ENCODE measurements around the gene ARHGAP26.

The ARHGAP26 gene

DNA sequence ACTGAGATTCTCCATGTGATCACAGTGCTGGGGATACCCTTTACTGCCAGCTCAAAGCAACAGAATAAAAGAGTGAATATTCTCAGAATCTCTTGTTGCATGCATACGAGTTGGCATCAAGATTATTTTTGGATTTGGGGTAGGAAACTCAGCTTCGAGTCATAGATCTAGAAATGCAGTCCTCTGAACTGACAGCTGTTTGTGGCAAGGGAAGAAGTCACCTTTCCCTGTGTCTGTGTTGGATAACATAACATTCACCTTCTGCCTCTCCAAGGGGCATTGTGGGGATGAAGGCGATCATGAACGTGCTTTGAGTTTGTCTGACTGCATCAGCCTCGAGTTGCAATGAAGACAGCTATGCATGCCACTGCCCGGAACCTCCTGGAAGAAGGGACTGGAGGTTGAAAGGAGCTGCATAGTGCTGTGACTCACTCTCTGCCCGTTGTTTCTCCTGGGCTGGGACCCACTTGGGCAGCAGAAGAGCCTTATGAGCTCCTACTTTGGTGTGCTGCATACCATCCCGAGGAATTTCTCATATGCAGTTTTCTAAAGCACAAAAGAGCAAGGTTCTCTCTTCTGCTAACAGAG lies 231.7 kb downstream of the ARHGAP26 start:
- peak; percentile 46 for DNase-seq

- peak; percentile 84 for DNase-seq
These were observed 232.5 kb downstream of the ARHGAP26 start for GRCh38 chr5:143002459-143003327.

GRCh38 chr5:143003328-143003636 lies 233.1 kb downstream of the ARHGAP26 start:
- DNase-seq: no peak

- no peak for DNase-seq
These were observed 234.4 kb downstream of the ARHGAP26 start for GRCh38 chr5:143004361-143005145.

DNA sequence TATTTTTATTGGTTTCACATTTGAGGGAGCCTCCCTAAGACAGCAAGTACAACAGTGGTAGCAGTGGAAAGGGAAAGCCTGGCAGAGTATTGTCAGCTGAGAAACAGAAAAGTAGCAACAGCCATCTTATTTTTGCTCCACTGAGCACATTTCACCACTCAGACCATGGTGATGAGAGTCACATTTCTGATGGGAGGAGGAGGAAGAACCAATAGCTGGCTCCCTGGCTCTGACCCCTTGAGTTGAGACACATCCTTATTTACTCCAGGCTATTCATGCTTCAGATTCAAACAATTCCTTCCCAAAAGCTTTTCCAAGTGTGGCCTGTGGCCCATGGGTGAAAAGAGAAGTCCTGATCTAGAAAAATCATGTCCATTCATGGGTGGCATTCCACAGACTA lies 236.3 kb downstream of the ARHGAP26 start:
- DNase-seq: no peak

DNA sequence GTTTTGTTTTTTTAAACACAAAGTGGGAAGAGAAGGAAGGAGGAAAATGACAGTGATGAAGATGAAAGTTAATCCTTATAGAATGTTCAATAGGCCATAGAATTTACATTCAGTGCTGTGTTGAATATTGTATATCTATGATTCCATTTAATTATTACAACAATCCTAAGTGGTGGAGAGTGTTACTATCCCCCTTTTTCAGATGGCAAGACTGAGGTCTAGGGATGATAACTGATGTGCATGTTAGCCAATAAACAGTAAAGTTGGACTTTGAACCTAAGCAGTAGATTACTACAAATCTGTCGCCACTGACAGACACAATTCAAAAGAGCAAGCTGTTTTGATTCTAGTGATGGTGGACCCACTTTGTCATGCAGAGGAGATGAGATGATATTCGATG lies 237.9 kb downstream of the ARHGAP26 start:
- DNase-seq: no peak

DNA sequence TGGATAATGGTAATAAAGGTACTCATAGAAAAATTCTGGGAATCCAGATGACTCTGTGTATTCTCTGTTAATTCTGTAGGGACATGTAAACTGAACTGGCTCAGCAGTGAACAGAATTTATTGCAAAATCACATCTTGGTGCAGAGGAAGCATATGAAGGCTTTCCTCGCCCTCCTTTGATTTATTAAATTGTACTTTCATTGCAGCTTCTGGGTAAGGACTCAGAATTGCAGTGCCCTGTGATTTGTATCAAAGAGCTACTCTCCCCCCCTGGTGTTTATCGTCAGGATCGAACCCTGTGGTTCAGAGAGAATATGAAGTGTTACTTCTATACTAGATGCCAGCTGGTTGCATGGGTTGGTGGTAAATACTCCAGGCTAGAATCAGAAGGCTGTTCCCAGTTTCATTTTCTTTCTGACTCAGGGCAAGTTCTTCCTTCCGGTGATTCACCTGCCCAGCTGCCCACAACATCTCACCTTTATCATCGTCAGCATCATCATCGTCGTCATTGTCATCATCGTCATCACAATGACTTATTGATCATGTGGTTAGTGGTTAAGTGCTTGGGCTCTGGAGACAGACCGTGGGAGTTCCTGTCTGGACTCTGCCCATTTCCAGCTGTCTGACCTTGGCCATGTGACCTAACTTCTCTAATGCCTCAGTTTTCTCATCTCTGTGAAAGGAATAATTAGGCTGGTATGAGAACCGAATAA lies 238.8 kb downstream of the ARHGAP26 start:
- peak; percentile 92 for DNase-seq

DNA sequence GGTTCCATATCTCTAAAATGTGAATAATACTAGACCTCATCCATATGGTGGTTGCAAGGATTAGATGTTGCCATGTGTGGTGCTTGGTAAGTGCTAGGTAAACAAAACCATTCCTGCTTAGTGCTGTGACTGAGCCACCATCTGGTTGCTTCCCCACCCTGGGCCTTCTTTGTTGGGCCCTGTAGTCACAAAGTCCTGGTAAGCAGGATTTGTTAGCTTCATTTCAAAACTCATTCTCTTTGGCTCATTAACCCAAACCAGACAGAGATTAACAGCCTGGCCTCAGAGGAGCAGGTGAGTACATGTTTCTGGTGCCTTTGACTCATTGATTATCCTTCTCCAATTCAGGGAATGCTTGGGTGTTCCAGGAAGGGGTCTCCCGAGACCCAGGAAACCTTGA lies 240.2 kb downstream of the ARHGAP26 start:
- DNase-seq: no peak

DNA sequence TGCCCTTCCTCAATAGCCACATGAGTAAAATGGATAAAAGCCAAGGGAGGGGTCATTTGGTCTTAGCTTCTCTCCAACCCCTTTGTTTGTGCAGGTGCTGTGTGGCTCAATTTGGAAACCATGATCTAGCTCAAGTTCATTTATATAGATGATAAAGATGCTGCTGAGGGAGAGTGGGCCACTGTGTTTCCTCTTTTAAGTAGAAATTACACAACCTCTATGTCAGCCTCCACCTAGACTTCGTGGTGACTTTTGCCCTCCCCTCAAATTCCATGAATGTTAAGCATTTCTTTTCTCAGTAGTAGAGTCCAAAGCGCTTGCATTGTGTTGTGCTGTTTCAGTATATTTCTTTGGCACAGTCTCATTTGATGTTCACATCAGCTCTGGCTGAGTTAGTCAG lies 241.4 kb downstream of the ARHGAP26 start:
- DNase-seq: peak; percentile 56

DNA sequence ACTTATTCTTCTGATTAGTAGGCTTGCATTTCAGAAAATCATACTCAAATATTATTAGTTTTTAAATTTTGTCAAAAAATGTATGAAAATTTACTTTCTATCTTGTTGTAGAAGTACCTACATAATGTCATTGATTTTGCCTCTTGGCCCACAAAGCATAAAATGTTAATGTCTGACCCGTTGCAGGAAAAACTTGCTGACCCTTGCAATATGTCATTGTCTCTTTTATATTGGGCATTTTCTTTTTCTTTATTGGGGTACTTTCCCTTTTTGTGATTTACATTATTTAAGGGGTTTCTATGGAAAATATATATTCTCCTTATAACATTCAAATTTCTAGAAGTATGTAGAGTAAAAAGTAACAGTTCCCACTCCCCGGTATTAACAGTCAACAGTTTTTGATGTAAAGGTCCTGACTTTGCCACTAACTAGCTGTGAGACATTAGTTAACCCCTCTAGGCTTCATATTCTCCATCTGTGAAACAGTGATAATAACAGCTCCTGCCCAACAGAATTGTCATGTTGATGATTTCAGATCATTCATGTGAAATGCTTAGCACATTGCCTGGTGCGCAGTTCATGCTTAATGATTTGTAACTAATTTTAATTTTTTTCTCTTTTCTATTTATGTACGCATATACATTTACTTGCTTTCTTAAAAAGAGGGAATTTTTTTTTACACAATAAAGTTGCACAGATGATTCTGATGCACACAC lies 243.2 kb downstream of the ARHGAP26 start:
- no peak for DNase-seq

DNA sequence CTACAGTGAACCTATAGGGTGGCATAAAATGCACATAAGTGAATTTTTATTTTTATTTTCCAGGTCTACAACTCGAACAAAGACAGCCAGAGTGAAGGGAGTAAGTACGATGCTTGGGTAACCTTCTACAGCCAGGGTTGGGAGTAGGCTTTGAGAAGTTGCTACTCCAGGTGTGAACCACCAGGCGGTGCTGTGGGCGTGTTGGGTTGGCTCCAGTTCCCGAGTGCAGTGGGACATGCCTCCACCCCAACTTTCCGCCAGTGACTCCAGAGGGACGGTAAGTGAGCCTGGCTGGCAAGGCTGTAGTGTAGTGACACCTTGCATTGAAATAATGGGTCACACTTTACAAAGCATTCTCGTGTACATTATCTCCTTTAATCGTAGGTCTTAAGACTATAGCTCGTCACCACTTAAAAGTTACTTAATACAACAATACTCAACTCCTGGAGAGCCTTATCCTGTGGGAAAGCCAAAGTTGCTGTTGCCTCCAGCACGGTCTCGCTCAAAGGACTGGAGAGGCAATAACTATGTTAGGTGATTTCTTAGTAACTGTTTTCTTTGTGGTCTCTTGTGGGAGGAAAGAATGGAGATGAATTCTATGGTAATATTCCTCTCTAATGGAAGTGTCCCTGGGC lies 244.0 kb downstream of the ARHGAP26 start:
- DNase-seq: no peak

GRCh38 chr5:143016777-143017516 lies 246.8 kb downstream of the ARHGAP26 start:
- DNase-seq: peak; percentile 23

DNA sequence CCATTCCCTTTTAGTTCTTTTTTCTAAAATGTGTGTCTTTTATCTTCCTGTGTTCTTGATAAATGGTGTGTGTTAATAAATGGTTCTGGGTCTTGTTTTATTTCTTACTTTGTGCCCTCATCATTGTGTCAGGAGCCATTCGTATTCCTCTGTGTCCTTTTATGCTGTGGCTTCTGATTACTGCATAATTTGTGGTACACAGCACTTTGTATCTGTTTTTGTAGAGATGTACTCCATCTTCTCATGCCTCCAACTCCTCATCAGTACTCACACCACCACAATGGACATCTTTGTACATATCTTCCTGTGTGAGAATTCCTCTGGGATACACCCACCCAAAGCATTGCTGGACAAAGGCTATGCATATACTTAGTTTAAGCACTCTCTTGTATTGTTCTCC lies 247.4 kb downstream of the ARHGAP26 start:
- no peak for DNase-seq

DNA sequence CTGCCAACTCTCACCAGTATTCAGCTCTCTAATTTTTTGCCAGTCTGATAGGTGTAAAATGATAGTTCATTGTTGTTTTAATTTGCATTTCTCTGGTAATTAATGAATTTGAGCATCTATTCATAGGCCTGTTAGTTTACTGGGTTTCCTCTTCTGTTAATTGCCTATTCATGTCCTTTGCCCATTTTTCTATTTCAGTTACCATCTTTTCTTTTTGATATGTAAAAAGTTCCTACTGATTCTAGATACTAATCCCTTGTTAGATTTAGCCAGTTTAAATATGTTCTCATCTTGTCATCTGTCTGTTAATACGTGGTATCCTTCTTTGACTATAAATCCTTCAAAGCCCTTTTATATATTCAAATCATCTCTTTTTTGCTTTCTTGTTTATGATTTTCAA lies 247.8 kb downstream of the ARHGAP26 start:
- DNase-seq: no peak

DNA sequence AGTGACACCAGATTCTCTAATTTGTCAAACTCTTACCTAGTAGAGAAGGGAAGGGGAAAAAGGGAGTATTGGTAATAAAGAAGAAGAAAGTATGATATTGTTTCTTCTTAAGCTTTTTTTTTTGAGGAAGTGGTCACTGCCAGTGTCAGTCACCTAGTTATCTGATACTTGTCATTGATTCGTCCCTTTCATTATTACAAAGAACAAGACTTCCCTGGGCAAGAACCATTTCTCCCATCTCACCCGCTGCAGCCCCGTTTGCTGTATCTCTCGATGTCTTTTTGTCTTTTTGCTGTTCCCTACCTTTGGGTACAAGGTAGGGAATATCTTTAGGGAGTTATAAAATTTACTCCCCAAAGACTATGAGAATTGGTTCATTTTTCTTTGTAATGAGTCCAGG lies 249.0 kb downstream of the ARHGAP26 start:
- no peak for DNase-seq

- DNase-seq: no peak
These were observed 249.7 kb downstream of the ARHGAP26 start for GRCh38 chr5:143019614-143020515.

GRCh38 chr5:143021595-143021994 lies 251.4 kb downstream of the ARHGAP26 start:
- DNase-seq: no peak

- no peak for DNase-seq
These were observed 253.4 kb downstream of the ARHGAP26 start for GRCh38 chr5:143023411-143024096.

GRCh38 chr5:143024228-143024920 lies 254.2 kb downstream of the ARHGAP26 start:
- DNase-seq: no peak

Measured in NCI-H226 (cell line).